Measurements from ENCODE around the gene ASPSCR1. TPM values are rescaled to one million over a fixed set of nuclear protein-coding genes. Genes with fewer than 3 reads are reported as not detected.

ASPSCR1 gene
- total and polyA plus RNA-seq, 9 of the 15 experiments (the other 6 are each of a cell fraction or from before 2014, with no cell fraction given): 0.90 to 36.9 (median 11.6) TPM

- H4K20me1 ChIP-seq (replicated peaks; ENCODE audit: control insufficient read depth, insufficient read depth, low read length): no peaks in the 10 kb centered on the region
- WGBS (ENCODE audit: insufficient coverage, low coverage, missing lambda C conversion rate): 62% methylated on average over 9 of the region's 13 CpGs
- H3K9ac ChIP-seq (ENCODE audit: insufficient read depth in 1 of 2, low read depth in 2 of 2, low read length in 2 of 2): peak overlapping the region in 1 of 2 experiments; percentile 74; a peak in 1 of 4 replicates
- TF ChIP-seq SAFB2 (IDR thresholded peaks at IDR 0.05; ENCODE audit: borderline replicate concordance, low read depth, low read length, severe bottlenecking) (no peak), PCBP2 (IDR thresholded peaks at IDR 0.05; ENCODE audit: low read depth, low read length, poor library complexity, severe bottlenecking) (peak; percentile 90), ZNF263 (CRISPR knock-in tag; IDR thresholded peaks at IDR 0.05; ENCODE audit: borderline replicate concordance) (0 out of 2 replicates have a peak, but pooled peaks have one; percentile 29), ZNF197 (CRISPR knock-in tag; IDR thresholded peaks at IDR 0.05; ENCODE audit: low read depth) (no peak)
- CTCF ChIA-PET (ENCODE audit: low intra/inter-chr PET ratio): no interaction called here
- no peak for ATAC-seq
- in situ Hi-C loops (cut with MboI): no loop called here
- H3K36me3 ChIP-seq (ENCODE audit: control insufficient read depth, insufficient read depth, low read length): peaks cover 16% of the 10 kb centered on the region; the same call in 2 of the 3 replicates
- POLR2A ChIA-PET: interaction anchor here (0.6 to 1.2 kb wide), 6 partner anchors 8 to 256 kb away, joined by 3 to 4 read pairs (median 3); no protein-coding TSS in a partner anchor
- no peak for FAIRE-seq
- H3K27ac ChIP-seq (ENCODE audit: extremely low read depth, low read depth, low read length): no peak overlapping the region
- H3K4me1 ChIP-seq (replicated peaks in 1 of 2; ENCODE audit: control insufficient read depth in 2 of 2, insufficient read depth in 2 of 2, low read length in 2 of 2): peaks cover 0 to 38% of the 10 kb centered on the region in 2 experiments; a peak in 3 of 5 replicates
- no peaks in the 10 kb centered on the region for H3K9me1 ChIP-seq (ENCODE audit: control insufficient read depth, insufficient read depth, low read length)
- no peaks in the 10 kb centered on the region for H3K27me3 ChIP-seq (ENCODE audit: control insufficient read depth in 2 of 2, insufficient read depth in 2 of 2, low read length in 2 of 2)
- H3K4me2 ChIP-seq (ENCODE audit: insufficient read depth, low read length): no peak overlapping the region
- no peaks in the 10 kb centered on the region; the same call in 1 of the 2 replicates for H3K9me3 ChIP-seq (replicated peaks; ENCODE audit: control insufficient read depth, insufficient read depth, low read depth, low read length)
- intact Hi-C loops (cut with micrococcal nuclease): loop anchor here (10.0 kb wide), 1 partner anchor 203 kb away; no protein-coding TSS in a partner anchor
- H3K4me3 ChIP-seq: no peak overlapping the region
- BruUV-seq (replicated peaks): no TSS peak
- H3K79me2 ChIP-seq (ENCODE audit: control insufficient read depth, insufficient read depth, low read length): no peaks in the 10 kb centered on the region
- DNase-seq (ENCODE audit: extremely low read depth in 1 of 4, low spot score in 3 of 4): no peak
- H2AFZ ChIP-seq (ENCODE audit: low read depth, low read length): no peak overlapping the region
These were observed 25.4 kb upstream of the ASPSCR1 start for GRCh38 chr17:81951785-81952684.

Data from K562 (cell line).